Omental fat pad (tissue), 4 donors: Measurements from ENCODE around the gene CAPN12. TPM values are rescaled to one million over a fixed set of nuclear protein-coding genes. Genes with fewer than 3 reads are reported as not detected.

Experiments used
- ATAC-seq: fragments of 150-250 bp; one replicate; pipeline ENCODE4 v1.9.1; 2016; ENCODE audit warnings: mild to moderate bottlenecking, moderate library complexity; ENCODE audit not compliant: low FRiP score
- DNase-seq: peaks from one replicate; pipeline ENCODE4 v3.0.0-alpha.2; 2019; ENCODE audit warnings: low spot score
- total RNA-seq, 4 donors: library from RNA; depleted of rRNA; stranded (reverse); fragments of >200 nt; gene quantifications; one replicate each; pipeline ENCODE4 v1.1.0, GENCODE V29; 2016
- TF ChIP-seq, protein P1 (sequence below), 3 donors: fragments of 450-650 bp; IDR thresholded peaks; one replicate each; pipeline ENCODE4 v1.5.1; 2016 to 2017; ENCODE audit warnings: antibody characterized with exemption in 3 of 3, mild to moderate bottlenecking in 3 of 3, moderate library complexity in 2 of 3

The CAPN12 gene
- total RNA-seq, 4 donors from 2014 or later = 1.0 to 2.5 (median 1.4) TPM

- DNase-seq = peak; percentile 82
Measured at GRCh38 chr19:38729653-38730469, 14.4 kb downstream of the CAPN12 start.

DNA sequence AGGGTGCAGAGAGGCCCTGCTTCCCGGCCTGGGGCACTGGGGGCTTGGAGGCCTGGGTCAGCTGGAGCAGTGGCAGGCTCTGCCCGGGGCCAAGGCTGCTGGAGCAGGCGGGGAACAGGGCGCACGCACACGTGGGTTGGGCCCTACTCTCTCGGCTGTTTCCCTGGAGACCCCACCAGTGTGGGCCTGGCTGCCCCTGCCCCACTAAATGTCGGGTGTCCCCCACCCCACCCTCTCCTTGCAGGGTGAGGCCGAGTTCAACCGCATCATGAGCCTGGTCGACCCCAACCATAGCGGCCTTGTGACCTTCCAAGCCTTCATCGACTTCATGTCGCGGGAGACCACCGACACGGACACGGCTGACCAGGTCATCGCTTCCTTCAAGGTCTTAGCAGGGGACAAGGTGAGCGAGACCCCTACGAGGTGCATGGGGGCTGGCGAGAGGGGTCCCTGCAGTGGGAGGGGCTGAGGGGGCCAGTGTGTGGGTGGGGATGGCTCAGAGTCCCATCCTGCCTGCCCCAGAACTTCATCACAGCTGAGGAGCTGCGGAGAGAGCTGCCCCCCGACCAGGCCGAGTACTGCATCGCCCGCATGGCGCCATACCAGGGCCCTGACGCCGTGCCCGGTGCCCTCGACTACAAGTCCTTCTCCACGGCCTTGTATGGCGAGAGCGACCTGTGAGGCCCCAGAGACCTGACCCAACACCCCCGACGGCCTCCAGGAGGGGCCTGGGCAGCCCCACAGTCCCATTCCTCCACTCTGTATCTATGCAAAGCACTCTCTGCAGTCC is 15.3 kb downstream of the CAPN12 start:
- TF ChIP-seq, protein P1, sequence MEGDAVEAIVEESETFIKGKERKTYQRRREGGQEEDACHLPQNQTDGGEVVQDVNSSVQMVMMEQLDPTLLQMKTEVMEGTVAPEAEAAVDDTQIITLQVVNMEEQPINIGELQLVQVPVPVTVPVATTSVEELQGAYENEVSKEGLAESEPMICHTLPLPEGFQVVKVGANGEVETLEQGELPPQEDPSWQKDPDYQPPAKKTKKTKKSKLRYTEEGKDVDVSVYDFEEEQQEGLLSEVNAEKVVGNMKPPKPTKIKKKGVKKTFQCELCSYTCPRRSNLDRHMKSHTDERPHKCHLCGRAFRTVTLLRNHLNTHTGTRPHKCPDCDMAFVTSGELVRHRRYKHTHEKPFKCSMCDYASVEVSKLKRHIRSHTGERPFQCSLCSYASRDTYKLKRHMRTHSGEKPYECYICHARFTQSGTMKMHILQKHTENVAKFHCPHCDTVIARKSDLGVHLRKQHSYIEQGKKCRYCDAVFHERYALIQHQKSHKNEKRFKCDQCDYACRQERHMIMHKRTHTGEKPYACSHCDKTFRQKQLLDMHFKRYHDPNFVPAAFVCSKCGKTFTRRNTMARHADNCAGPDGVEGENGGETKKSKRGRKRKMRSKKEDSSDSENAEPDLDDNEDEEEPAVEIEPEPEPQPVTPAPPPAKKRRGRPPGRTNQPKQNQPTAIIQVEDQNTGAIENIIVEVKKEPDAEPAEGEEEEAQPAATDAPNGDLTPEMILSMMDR (IDR thresholded peaks at IDR 0.05) = no peak
- DNase-seq = no peak

More at GRCh38 chr19:38729653-38730469, 14.4 kb downstream of the CAPN12 start:
- TF ChIP-seq, protein P1 (IDR thresholded peaks at IDR 0.05) = peak in 1 of 3 donors; percentile 13
- no peak for ATAC-seq

GRCh38 chr19:38727868-38728660 is 16.2 kb downstream of the CAPN12 start:
- ATAC-seq (peak; percentile 12), DNase-seq (no peak)

More for the DNA sequence above, 15.3 kb downstream of the CAPN12 start:
- ATAC-seq = no peak

GRCh38 chr19:38727306-38727867 is 16.9 kb downstream of the CAPN12 start:
- ATAC-seq (no peak), DNase-seq (no peak)
- TF ChIP-seq, protein P1 (IDR thresholded peaks at IDR 0.05) = no peak

More at GRCh38 chr19:38727868-38728660, 16.2 kb downstream of the CAPN12 start:
- TF ChIP-seq, protein P1 (IDR thresholded peaks at IDR 0.05) = no peak

DNA sequence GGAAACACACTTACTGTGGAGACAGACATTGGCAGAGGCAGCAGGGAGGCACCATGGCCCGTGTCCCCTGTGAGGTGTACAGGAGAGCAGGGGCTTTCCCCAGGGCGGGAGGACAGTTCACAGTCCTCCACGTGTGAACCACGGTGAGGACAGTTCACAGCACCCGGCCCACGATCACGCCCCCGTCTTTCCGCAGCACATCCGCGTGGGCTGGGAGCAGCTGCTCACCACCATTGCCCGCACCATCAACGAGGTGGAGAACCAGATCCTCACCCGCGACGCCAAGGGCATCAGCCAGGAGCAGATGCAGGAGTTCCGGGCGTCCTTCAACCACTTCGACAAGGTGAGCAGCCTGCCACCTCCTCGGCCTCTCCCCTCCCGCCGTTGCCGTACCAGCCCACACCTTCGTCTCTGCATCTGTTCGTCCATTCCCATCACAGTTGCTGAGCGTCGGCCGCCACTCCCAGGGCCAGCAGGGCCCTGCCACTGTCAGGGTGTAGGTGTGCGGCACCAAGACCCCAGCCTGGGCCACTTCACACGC is 17.4 kb downstream of the CAPN12 start:
- no peak for DNase-seq
- TF ChIP-seq, protein P1 (IDR thresholded peaks at IDR 0.05) = no peak

GRCh38 chr19:38726284-38726673 is 18.0 kb downstream of the CAPN12 start:
- no peak for ATAC-seq
- TF ChIP-seq, protein P1 (IDR thresholded peaks at IDR 0.05) = no peak
- no peak for DNase-seq

More for the DNA sequence above, 17.4 kb downstream of the CAPN12 start:
- no peak for ATAC-seq
